Measurements from ENCODE around the gene AGMO. TPM values are rescaled to one million over a fixed set of nuclear protein-coding genes. Genes with fewer than 3 reads are reported as not detected.

Gene AGMO
- total RNA-seq, 1 experiment from 2014 or later = not detected

DNA sequence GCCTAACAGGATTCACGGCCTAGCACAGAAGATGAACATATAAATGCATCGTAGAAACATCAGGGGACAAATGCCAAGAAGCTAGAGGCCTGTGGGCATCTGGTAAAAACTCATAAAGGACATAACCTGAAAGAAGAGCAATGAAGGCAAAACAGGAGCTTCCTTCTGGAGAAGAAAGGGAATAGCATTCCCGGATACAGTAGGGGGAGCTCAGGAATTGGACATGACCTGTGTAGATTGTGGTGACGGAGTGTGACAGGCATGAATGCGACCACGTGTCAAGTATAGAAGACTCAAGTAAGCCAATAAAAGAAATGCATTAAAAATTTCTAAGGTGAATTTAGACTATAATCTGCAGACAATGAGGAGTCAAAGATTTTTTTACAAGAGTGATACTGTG, 270.1 kb downstream of the AGMO start:
- in situ Hi-C loops (cut with HindIII; ENCODE audit: low pct_unique_long_range_greater_than_20kb, low sequenced_read_pairs) = no loop called here
- H3K36me3 ChIP-seq (ENCODE audit: control insufficient read depth, insufficient read depth, low read length) = no peaks in the 10 kb centered on the region
- ATAC-seq (no peak), DNase-seq (ENCODE audit: low read depth, low spot score) (no peak)
- no peak overlapping the region for H3K27ac ChIP-seq (ENCODE audit: low read length)
- ChIA-PET POLR2A (no interaction called here), CTCF (no interaction called here)
- H3K4me3 ChIP-seq (ENCODE audit: low read depth in 2 of 2, low read length in 2 of 2) = no peak overlapping the region
- H3K4me1 ChIP-seq (ENCODE audit: control insufficient read depth, insufficient read depth, low read length) = no peaks in the 10 kb centered on the region
- no peaks in the 10 kb centered on the region for H3K9me3 ChIP-seq (ENCODE audit: control insufficient read depth, insufficient read depth, low read depth, low read length)
- BruUV-seq (replicated peaks) = no TSS peak
- intact Hi-C loops (cut with micrococcal nuclease; ENCODE audit: unreplicated experiment) = no loop called here
- TF ChIP-seq SIN3A (IDR thresholded peaks at IDR 0.05; ENCODE audit: borderline replicate concordance, insufficient read depth, low read depth, low read length) = no peak
- TF ChIP-seq, protein P1, sequence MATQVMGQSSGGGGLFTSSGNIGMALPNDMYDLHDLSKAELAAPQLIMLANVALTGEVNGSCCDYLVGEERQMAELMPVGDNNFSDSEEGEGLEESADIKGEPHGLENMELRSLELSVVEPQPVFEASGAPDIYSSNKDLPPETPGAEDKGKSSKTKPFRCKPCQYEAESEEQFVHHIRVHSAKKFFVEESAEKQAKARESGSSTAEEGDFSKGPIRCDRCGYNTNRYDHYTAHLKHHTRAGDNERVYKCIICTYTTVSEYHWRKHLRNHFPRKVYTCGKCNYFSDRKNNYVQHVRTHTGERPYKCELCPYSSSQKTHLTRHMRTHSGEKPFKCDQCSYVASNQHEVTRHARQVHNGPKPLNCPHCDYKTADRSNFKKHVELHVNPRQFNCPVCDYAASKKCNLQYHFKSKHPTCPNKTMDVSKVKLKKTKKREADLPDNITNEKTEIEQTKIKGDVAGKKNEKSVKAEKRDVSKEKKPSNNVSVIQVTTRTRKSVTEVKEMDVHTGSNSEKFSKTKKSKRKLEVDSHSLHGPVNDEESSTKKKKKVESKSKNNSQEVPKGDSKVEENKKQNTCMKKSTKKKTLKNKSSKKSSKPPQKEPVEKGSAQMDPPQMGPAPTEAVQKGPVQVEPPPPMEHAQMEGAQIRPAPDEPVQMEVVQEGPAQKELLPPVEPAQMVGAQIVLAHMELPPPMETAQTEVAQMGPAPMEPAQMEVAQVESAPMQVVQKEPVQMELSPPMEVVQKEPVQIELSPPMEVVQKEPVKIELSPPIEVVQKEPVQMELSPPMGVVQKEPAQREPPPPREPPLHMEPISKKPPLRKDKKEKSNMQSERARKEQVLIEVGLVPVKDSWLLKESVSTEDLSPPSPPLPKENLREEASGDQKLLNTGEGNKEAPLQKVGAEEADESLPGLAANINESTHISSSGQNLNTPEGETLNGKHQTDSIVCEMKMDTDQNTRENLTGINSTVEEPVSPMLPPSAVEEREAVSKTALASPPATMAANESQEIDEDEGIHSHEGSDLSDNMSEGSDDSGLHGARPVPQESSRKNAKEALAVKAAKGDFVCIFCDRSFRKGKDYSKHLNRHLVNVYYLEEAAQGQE (IDR thresholded peaks at IDR 0.05; ENCODE audit: insufficient read depth in 1 of 2, low read depth in 2 of 2, low read length in 1 of 2) = no peak
- TF ChIP-seq, protein P2, sequence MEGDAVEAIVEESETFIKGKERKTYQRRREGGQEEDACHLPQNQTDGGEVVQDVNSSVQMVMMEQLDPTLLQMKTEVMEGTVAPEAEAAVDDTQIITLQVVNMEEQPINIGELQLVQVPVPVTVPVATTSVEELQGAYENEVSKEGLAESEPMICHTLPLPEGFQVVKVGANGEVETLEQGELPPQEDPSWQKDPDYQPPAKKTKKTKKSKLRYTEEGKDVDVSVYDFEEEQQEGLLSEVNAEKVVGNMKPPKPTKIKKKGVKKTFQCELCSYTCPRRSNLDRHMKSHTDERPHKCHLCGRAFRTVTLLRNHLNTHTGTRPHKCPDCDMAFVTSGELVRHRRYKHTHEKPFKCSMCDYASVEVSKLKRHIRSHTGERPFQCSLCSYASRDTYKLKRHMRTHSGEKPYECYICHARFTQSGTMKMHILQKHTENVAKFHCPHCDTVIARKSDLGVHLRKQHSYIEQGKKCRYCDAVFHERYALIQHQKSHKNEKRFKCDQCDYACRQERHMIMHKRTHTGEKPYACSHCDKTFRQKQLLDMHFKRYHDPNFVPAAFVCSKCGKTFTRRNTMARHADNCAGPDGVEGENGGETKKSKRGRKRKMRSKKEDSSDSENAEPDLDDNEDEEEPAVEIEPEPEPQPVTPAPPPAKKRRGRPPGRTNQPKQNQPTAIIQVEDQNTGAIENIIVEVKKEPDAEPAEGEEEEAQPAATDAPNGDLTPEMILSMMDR (IDR thresholded peaks at IDR 0.05) = peak; percentile 13; the same call in 1 of the 2 replicates
- no peaks in the 10 kb centered on the region for H3K27me3 ChIP-seq (ENCODE audit: control insufficient read depth, insufficient read depth, low read length)

DNA sequence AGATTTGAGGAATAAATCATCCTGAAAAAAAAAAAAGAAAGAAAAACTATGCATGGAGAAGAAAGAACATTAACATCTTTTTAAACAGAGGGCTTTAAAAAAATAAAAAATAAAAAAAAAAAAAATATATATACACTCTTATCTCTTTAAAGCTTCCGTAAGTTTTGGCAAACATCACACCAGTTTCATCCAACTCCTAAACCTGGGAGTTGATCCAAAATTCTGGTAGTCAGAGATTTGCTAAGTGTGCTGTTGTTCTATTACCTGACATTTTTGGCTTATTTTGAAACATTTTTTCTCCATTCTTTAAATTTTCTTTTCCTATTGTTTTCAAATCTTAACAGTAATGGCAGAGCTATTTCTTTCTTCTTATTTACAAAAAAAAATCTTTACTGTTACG, 273.1 kb downstream of the AGMO start:
- Histone ChIP-seq H3K4me3 (ENCODE audit: low read depth in 2 of 2, low read length in 2 of 2) (no peak overlapping the region), H3K27me3 (ENCODE audit: control insufficient read depth, insufficient read depth, low read length) (no peaks in the 10 kb centered on the region), H3K4me1 (ENCODE audit: control insufficient read depth, insufficient read depth, low read length) (no peaks in the 10 kb centered on the region), H3K27ac (ENCODE audit: low read length) (no peak overlapping the region), H3K9me3 (ENCODE audit: control insufficient read depth, insufficient read depth, low read depth, low read length) (no peaks in the 10 kb centered on the region), H3K36me3 (ENCODE audit: control insufficient read depth, insufficient read depth, low read length) (no peaks in the 10 kb centered on the region)
- BruUV-seq (replicated peaks) = no TSS peak
- CTCF ChIA-PET = no interaction called here
- POLR2A ChIA-PET = no interaction called here
- DNase-seq (ENCODE audit: low read depth, low spot score) (no peak), ATAC-seq (no peak)
- in situ Hi-C loops (cut with HindIII; ENCODE audit: low pct_unique_long_range_greater_than_20kb, low sequenced_read_pairs) = no loop called here
- intact Hi-C loops (cut with micrococcal nuclease; ENCODE audit: unreplicated experiment) = no loop called here
- TF ChIP-seq, protein P1 (IDR thresholded peaks at IDR 0.05; ENCODE audit: insufficient read depth in 1 of 2, low read depth in 2 of 2, low read length in 1 of 2) = no peak
- no peak for TF ChIP-seq TCF7L2 (IDR thresholded peaks at IDR 0.05; ENCODE audit: low read depth, low read length)
- TF ChIP-seq POLR2AphosphoS5 (IDR thresholded peaks at IDR 0.05; ENCODE audit: low read depth, low read length) = no peak

Measured in Panc1 (cell line).